OCI-LY3 (cell line): ENCODE results near the gene DOCK4.

Experiments
- EZH2phosphoT487 ChIP-seq: fragments of 200-600 bp; shearing (Covaris generic); IDR thresholded peaks from 2 replicates; pipeline ENCODE4 v1.6.1; 2018; ENCODE audit warnings: antibody characterized with exemption, mixed run types, low read depth
- TF ChIP-seq, protein P1 (sequence below): fragments of 200-600, 300-600 bp; sonication (generic); IDR thresholded peaks from 2 replicates; pipeline ENCODE4 v1.5.1; 2014; ENCODE audit warnings: antibody characterized with exemption, low read length, low read depth

DNA sequence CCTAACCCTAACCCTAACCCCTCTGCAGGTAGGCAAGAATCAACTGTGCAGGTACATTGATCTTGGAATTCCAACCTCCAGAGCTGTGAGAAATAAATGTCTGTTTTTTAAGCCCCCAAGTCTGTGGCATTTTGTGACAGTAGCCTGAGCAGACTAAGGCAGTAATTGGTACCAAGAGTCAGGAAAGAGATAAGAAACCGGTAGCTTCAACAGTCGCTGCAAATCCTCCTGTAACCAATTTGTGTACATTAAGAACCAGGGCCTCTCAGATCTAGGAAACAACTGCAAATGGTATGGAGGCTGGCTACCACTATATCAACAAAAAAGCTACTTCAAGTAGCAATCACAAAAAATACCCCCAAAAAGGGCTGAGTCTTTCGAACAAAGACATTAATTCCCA lies 67.3 kb downstream of the DOCK4 start:
- TF ChIP-seq, protein P1, sequence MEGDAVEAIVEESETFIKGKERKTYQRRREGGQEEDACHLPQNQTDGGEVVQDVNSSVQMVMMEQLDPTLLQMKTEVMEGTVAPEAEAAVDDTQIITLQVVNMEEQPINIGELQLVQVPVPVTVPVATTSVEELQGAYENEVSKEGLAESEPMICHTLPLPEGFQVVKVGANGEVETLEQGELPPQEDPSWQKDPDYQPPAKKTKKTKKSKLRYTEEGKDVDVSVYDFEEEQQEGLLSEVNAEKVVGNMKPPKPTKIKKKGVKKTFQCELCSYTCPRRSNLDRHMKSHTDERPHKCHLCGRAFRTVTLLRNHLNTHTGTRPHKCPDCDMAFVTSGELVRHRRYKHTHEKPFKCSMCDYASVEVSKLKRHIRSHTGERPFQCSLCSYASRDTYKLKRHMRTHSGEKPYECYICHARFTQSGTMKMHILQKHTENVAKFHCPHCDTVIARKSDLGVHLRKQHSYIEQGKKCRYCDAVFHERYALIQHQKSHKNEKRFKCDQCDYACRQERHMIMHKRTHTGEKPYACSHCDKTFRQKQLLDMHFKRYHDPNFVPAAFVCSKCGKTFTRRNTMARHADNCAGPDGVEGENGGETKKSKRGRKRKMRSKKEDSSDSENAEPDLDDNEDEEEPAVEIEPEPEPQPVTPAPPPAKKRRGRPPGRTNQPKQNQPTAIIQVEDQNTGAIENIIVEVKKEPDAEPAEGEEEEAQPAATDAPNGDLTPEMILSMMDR, result no peak
- no peak for TF ChIP-seq EZH2phosphoT487
